Epithelial cell of proximal tubule (primary cell): ENCODE measurements around the gene MUC4. TPM values are rescaled to one million over a fixed set of nuclear protein-coding genes. Genes with fewer than 3 reads are reported as not detected.

Experiments used
- DNase-seq: peaks from one replicate; pipeline ENCODE4 v3.0.0-alpha.2; 2011; ENCODE audit warnings: low read depth
- H3K4me3 ChIP-seq: 2 replicates; pipeline ENCODE4 v1.5.1; 2011; ENCODE audit warnings: low read depth, mild to moderate bottlenecking, low read length
- total RNA-seq: library from RNA; depleted of rRNA; stranded (reverse); fragments of >200 nt; gene quantifications from 2 replicates; pipeline ENCODE4 v1.2.3, GENCODE V29; 2015
- TF ChIP-seq, protein P1 (sequence below): conservative IDR thresholded peaks from 2 replicates; pipeline ENCODE4 v1.5.1; 2012; ENCODE audit warnings: low read depth, mild to moderate bottlenecking, low read length

Gene MUC4
- total RNA-seq, 1 donor from 2014 or later = 0.52 TPM

DNA sequence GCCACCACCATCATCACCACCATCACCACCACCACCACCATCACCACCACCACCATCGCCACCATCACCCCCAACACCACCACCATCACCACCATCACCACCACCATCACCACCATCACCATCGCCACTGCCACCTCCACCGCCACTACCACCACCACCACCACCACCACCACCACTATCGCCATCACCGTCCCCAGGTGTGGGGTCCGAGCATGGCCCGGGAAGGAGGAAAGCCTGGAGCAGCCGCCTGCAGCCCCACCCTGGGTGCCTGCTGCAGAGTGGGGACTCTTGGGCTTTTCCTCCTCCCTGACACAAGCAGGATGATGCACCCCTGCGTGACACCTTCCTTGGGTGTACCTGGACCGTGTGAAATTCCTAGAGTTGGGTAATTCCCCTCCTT lies 43.9 kb downstream of the MUC4 start:
- TF ChIP-seq, protein P1, sequence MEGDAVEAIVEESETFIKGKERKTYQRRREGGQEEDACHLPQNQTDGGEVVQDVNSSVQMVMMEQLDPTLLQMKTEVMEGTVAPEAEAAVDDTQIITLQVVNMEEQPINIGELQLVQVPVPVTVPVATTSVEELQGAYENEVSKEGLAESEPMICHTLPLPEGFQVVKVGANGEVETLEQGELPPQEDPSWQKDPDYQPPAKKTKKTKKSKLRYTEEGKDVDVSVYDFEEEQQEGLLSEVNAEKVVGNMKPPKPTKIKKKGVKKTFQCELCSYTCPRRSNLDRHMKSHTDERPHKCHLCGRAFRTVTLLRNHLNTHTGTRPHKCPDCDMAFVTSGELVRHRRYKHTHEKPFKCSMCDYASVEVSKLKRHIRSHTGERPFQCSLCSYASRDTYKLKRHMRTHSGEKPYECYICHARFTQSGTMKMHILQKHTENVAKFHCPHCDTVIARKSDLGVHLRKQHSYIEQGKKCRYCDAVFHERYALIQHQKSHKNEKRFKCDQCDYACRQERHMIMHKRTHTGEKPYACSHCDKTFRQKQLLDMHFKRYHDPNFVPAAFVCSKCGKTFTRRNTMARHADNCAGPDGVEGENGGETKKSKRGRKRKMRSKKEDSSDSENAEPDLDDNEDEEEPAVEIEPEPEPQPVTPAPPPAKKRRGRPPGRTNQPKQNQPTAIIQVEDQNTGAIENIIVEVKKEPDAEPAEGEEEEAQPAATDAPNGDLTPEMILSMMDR = no peak
- H3K4me3 ChIP-seq = no peak overlapping the region
- DNase-seq = no peak

DNA sequence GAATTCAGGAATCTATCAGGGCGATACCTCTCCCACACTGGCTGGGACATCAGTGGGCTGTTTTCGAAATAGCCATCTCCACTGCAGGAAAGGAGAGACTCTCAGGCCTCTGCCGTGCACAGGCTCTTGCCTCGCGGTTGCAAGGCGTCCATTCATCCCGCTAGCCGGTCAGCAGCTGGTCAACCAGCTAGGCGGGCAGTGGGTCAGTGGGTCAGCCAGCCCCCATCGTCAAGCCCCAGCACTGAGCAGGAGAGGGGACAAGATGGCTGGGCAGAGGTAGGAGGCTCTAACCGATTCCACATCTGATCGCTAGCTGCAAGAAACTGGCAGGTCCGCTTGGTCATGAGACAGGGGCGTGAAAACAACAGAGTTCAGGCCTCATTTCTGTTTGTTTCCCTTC lies 45.1 kb downstream of the MUC4 start:
- no peak for DNase-seq
- TF ChIP-seq, protein P1 = no peak
- H3K4me3 ChIP-seq = no peak overlapping the region

DNA sequence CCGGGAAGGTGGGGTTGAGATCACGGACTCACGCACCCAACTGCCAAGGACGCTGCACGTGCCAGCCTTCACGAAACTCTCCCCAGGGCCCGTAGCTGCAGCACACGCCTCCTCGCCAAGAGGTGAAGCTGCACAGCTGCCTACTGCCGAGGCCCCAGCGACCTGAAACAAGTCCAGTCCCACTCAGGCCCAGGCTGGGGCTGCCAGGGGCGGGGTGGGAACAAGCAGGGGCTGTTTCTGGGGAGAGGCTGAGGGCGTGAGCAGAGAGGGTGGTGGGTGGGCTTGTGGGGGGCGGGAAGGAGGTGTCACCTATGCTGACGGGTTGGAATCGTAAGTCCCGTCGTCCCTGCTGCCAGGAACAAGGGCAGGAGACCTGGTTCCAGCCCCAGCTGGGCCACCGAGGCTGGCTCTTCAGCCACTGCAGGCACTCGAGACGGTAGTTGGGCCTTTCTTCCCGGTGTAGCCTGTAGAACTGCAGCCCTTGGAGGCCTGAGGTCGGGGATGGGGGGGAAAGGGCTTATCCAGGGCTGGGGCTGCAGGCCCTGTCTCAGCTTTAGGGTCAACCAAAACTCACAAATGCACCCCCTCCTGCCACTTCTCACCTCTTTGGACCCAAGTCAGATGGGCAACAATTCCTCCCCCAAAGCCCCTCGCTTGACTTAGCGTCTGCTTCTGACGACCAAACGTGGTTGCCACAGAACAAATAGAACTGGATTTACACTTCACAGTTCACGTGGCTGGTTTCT lies 46.6 kb downstream of the MUC4 start:
- DNase-seq = no peak
- no peak overlapping the region for H3K4me3 ChIP-seq

DNA sequence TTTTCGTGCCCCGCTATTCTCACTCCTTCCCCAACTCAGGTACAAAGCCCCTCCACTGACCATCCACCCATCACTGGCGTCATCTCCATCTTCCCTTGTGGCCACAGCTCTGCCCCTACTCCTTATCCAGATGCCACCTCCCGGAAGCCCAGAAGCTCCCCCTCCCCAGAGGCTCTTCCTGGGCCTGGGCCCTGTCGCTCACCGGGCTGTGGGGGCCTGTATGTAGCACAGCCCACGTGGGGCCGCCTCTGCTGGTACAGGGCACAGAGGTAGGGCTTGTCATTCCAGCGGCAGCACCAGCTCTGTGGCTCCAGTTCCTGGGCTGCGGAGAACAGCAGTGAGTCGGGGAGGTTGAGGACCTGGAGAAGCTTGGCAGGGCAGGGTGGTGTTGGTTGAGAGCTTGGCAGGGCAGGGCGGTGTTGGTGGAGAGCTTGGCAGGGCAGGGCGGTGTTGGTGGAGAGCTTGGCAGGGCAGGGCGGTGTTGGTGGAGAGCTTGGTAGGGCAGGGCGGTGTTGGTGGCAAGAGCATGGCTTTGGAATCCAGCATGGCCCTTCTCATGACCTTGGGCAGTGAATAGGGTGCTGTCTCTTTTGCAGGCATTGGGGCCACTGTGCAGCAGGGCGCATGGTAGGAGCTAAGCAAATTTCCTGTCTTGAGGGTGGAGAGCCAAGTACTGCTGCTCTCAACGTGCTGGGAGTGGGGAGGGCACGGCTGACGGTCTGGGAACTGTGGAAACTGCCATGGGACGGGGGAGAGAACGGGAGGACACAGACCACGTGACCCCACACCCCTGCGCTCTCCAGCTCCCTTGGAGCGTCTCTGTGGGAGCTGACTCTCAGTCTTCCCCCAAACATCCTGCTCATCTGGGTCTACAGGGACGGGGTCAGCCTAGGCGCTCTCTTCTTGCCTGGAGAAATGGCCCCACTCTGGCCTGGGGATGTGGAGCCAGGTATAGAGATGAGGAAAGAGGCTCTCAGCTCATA lies 47.6 kb downstream of the MUC4 start:
- TF ChIP-seq, protein P1 = no peak
- no peak overlapping the region for H3K4me3 ChIP-seq
- DNase-seq = no peak

More for the DNA sequence above, 46.6 kb downstream of the MUC4 start:
- TF ChIP-seq, protein P1 = no peak

DNA sequence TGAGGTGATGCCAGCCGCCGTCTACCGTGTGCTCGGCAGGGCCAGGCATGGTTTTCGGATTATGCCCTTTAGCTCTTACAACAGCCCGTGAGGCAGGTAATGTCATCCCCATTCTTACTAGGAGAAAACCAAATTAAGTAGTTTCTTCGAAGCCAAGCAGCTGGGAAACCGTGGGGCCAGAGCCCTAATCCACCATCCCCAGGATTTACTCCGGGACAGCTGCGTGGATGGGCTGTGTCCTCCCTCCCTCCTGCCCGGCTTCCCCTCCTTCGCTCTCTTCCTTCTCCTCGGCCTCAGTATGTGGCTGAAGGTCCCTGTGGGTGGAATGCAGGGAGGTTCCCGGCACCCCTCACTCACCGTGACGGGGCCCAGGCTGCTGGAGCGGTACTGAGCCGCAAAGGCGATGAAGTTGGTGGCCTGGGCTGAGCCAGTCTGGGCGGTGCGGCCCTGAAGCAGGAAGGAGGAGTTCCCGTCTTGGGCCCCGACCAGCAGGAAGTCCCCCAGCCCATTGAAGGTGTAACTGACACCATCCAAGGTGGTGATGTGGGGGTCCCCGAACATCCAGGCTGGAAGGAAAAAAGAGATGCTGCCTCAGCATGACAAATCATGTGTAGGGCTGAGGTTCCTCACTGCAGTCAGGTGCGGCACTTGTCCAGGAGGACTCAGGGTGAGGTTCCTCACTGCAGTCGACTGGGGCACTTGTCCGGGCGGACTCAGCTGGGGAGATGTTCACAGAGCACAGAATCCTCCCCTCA lies 48.5 kb downstream of the MUC4 start:
- no peak overlapping the region for H3K4me3 ChIP-seq
- TF ChIP-seq, protein P1 = no peak
- no peak for DNase-seq

DNA sequence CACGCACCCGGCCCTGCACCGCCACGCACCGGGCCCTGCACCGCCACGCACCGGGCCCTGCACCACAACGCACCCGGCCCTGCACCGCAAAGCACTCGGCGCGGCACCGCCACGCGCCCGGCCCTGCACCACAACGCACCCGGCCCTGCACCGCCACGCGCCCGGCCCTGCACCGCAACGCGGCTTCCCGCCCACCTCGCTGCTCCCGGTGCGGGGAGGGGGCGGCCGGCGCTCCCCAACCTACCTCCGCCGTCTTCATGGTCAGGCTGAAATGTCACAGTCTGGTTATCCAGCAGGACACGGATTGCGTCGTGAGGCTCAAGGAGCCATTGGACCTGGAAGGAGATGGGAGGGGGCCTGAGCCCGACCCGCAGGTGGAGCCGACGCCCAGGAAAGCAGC lies 49.1 kb downstream of the MUC4 start:
- TF ChIP-seq, protein P1 = no peak
- no peak overlapping the region for H3K4me3 ChIP-seq
- no peak for DNase-seq
